ENCODE results near the gene XYLT1.
A peak's percentile ranks its signal among the peaks of the same experiment; 100 is the strongest.
"Not testable (repeated sequence)": the region's sequence is repeated elsewhere in the genome, so short reads cannot be mapped to it uniquely, and the experiment has no call there.

XYLT1 gene

DNA sequence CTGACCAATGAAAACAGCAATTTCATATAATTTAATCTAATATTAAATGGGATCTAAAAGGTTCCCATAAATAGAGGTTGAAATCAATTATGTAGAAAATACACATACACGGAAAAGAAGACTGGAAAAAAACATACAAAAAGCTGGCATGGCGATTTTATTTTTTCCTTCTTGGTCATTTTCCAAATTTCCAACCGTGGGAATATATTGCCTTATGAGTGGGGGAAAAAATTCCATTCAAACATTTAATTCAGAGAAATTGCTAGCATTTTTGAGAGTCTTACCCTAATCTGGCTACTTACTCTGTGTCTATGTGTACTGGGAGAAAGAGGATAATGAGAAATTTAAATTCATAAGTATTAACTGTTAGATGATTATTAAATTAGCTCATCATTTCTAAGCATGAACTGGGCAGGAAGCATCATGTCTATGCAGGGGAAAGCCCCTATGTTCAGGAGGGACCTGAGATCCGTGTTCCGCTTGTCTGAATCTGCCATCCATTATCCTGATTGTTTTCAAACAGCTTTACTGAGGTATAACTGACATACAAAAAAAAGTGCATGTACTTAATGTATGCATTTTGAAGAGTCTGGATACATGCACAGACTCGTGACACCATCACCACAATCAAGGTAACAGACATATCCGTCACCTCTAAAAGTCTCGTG is 145.2 kb downstream of the XYLT1 start:
- FAIRE-seq (no peak), DNase-seq (ENCODE audit: extremely low spot score, insufficient read length, low read depth) (no peak)

DNA sequence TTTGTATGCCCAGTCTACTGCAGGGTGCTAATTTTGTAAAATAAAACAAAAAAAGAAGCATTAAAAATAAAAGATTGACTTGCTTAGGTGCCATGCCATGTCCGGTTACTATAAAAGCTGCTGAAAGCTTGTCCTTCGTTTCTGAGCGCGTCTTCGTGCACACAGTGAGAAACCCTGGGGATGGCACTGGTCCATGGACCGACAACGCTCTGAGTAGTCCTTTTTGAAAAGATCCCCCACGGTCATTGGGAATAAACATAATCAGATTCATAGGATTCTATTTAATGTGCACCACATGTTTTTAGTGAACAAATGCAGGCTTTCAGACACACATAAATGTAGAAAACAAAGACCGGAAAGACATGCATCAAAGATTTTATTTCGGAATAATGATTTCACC is 146.3 kb downstream of the XYLT1 start:
- DNase-seq (ENCODE audit: extremely low spot score, insufficient read length, low read depth) (no peak), FAIRE-seq (no peak)

DNA sequence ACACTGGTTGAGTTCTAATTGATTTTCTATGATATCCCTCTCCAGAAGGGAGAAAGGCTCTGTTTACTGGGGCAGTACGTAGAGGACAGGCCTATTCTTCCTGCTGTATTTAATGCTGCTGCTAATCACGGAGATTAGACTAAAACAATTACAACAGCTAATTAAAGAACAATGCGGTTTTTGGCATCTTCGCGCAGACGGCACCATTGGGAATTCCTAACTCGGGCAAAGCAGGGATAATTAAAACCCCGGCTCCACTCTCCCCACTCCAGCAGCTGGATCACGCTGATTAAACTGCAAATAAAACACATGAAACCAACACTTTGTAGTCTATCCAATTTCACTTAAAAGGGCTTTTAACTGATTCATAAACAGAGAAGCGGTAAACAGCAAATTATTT is 147.6 kb downstream of the XYLT1 start:
- FAIRE-seq (no peak), DNase-seq (ENCODE audit: extremely low spot score, insufficient read length, low read depth) (no peak)

DNA sequence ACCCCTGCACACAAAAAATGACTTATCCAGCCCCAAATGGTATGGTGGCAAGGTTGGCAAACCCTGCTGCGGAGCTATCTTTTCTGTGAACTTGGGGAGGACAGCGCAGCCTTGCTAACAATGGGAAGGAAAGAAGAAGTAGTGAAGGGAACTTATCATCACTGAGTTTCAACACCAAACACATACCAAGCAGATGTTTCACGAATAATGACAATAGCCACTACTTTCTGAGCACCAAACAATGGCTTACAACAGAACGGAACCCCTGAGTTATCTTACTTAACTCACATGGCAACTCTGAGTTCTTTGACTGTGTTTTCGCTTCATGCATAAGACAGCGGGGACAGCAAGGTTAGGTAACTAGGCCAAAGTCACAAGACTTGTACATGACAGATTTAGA is 148.9 kb downstream of the XYLT1 start:
- no peak for FAIRE-seq
- DNase-seq (ENCODE audit: extremely low spot score, insufficient read length, low read depth): no peak

DNA sequence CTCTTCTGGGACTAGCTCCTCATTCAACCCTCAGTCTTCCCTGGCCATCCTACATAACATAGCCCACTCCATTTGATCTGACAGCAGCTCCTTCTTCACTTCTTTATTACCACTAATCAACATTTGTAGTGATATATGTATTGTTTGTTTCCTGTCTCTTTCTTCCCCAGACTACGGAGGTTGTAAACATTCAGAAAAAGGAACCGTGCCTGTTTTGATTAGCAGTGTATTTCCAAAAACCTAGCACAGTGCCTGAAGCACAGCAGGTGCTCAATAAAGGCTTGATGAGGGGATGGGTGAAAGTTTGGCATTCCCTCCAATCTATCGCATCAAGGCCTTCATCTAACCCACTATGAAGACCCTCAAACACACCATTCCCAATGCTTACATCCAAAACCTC is 150.8 kb downstream of the XYLT1 start:
- no peak for FAIRE-seq
- DNase-seq (ENCODE audit: extremely low spot score, insufficient read length, low read depth): no peak

DNA sequence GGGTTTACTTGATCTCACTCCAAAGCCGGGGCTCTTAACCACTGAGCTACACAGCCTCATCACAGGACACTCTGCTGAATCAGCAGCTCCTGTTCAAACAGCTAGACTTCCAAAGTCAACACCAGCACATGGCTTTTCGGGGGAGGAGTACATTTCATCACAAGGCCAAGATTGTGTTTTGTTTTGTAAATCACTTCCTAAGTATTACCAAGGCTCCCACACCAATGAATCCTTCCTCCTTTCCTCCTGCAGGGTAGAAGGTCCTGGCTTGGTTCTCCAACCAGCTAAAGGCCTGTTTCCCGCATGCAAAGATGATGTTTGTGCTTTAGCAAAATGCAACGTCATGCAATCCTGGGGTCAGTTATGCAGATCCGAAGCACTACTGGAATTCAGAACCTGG is 152.5 kb downstream of the XYLT1 start:
- DNase-seq (ENCODE audit: extremely low spot score, insufficient read length, low read depth) (no peak), FAIRE-seq (no peak)

DNA sequence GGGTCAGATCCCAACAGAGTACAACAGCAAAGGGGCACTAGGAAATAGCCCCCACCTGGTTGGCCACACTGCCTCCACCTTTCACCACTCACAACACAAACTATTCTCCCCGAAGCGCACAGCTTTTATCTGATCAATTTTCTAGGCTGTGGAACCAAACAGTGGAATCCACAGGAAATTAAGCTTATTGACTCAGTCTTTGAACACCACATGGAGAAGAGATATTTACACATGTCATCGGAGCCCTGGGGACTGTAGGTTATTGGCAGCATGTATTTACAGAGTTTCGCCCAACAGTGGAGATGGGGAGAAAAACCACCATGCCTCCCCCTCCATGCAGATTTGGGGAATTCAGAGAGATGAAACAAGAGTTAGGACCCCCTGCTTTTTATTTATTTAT is 154.8 kb downstream of the XYLT1 start:
- DNase-seq (ENCODE audit: extremely low spot score, insufficient read length, low read depth) (no peak), FAIRE-seq (no peak)

DNA sequence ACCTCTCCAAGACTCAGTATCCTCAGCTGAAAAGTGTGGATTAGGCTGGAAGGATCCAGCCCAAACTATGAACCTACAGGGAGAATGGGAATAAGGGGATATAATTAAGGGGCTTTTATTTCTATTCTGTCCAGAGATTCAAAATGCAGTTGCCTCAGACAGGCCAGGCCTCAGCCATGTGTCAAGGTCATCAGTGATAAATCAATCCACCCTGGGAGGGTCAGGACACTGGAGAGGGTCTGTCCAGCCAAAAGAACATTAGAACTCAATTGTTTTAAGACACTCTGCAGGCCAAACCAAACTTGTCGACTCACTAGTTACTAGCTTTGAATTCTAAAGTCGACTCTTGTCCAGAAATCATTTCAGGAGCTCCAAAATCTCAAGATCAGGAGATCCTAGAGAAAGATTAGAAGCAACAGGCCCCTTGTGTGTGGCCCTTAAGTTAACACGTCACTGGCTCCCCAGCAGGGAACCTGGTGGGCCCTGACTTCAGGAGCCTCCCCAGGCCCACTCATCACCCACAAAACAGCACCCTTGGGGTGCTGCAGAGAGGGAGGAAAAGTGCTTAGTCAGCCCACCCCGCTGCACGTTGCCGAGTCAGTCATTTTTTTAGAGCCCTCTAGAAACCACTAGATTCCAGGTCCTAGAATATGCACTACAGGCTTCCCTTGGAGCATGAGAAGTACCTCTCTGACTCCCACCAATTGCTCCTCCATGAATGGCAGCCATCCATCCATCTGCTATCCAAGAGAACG is 156.8 kb downstream of the XYLT1 start:
- no peak for DNase-seq (ENCODE audit: extremely low spot score, insufficient read length, low read depth)
- FAIRE-seq: no peak

DNA sequence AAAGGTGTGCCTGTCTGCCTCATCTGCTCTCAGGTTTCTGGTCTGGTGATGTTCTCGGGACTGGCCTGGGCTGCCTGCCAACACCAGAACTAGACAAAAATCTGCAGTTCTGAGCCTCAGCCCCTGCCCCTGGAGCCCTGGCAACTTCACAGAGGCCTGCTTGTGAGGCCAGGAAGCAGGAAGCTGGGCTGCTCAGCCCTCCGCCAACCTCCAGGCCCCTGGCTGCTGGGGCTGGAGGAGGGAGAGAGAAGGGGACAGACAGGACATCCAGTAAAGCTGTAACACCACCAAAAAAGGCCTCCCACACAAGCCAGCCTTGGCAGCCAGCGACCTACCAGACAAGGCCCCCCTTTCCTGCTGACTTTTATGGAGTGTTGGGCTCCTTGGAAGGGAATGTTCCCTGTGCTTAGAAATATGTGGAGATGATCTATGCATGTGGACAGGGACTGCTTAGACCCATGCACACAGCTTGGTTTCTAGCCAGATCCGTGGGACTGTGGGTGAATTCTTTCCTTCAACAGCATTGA is 157.6 kb downstream of the XYLT1 start:
- FAIRE-seq (no peak), DNase-seq (ENCODE audit: extremely low spot score, insufficient read length, low read depth) (no peak)

DNA sequence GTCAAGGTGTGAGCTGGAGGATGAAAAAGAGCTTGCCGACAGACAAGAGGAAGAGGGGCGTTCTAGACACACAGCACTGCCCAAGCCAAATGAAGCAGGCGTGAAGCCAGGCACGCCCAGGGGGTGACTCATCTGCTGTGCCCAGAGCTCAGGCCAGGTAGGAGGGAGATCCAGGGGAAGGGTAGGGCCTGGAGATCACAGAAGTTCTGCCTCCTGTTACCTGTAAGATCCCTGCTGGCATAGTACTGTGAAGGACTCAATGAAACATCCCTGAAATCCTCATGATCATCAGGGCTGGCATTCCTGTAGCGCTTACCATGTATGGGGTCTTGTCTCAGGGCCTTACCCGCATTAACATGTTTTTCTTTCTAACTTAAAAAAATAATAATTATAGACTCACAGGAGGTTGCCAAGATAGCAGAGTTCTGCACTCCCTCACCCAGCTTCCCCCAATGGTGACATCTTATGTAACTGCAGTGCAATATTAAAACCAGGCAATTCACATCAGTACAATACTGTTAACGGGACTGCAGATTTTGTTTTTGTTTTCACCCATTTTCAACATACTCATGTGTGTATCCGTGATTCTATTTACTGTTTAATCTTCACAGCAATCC is 158.6 kb downstream of the XYLT1 start:
- FAIRE-seq: no peak

DNA sequence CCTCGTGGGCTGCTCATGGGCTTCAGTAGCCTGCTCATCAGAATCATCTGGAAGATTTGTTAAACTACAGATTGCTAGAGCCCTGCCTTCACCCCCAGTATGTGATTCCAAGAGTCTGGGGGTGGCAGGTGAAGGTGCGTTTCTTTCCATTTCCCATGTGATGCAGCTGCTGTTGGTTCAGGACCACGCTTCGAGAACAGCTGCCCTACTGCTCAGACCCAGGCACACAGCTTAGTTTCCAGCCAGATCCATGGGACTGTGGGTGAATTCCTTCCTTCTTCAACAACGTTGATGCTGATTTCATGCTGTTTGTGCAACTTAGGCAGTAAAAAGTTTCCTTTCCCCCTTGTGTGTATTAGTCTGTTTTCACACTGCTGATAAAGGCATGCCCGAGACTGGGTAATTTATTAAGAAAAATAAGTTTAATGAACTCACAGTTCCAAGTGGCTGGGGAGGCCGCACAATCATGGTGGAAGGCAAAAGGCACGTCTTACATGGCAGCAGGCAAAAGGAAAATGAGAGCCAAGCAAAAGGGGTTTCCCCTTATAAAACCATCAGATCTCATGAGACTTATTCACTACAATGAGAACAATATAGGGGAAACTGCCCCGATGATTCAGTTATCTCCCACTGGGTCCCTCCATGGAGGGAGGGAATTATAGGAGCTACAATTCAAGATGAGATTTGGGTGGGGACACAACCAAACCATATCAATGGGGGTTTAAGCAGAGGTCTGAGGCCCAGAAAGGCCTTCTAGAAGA is 159.2 kb downstream of the XYLT1 start:
- FAIRE-seq (no peak), DNase-seq (ENCODE audit: extremely low spot score, insufficient read length, low read depth) (no peak)

More for the DNA sequence above, 158.6 kb downstream of the XYLT1 start:
- DNase-seq (ENCODE audit: extremely low spot score, insufficient read length, low read depth): no peak

DNA sequence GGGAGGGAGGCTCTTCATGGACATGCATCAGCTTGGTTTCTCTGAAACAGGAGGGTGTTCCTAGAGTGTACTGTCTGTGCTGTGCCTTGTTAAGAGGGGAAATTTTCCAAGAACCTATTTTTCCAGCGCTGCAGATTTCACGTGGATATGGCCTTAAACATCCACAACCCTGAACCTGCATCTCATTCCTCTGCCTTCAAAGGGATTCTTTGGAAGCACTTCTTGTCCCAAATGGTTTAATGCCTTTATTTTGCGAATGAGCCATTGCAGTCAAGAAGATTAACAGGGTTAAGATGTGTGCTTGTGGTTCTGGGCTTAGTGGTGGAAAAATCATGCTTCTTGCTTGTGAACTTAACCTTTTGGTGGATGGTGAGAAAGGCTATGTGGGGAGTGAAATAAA is 161.2 kb downstream of the XYLT1 start:
- FAIRE-seq: no peak
- no peak for DNase-seq (ENCODE audit: extremely low spot score, insufficient read length, low read depth)

DNA sequence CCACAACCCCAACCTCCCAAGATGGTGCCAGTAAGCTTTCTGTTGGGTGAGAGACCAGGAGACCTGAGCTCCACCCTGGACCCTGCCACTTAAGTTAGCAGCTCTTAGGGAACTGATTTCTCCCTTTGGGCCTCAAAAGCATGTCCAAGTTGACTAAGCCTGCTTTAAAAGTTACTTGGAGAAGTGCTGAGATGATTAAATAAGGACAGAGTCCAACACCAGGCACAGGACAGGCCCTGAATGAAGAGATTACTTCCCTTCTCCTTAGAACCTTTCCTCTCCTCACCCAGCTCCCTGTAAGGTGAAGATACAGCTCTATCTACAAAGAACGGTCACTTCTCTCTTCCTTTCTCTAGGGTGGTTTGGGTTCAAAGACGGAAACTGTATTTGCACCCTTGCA is 162.6 kb downstream of the XYLT1 start:
- DNase-seq (ENCODE audit: extremely low spot score, insufficient read length, low read depth) (no peak), FAIRE-seq (no peak)

DNA sequence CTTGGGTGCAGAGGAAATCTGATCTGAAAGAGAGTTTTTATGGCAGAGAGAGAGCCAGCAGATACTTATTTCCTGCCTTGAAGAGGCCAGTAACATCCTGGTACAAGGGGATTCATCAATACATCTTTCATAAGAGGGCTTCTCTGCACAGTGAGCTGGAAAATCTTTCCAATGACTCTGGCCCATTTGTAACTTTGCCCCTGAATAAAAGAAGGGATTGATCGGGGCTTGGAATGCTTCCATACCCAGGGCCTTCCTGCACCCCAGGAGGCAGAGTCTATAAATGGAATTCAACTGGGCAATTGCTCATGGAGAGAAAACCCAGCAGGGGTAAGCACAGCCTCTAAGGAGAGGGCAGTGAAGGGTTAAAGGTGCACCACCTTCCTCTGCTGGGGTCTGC is 163.3 kb downstream of the XYLT1 start:
- no peak for DNase-seq (ENCODE audit: extremely low spot score, insufficient read length, low read depth)
- no peak for FAIRE-seq

DNA sequence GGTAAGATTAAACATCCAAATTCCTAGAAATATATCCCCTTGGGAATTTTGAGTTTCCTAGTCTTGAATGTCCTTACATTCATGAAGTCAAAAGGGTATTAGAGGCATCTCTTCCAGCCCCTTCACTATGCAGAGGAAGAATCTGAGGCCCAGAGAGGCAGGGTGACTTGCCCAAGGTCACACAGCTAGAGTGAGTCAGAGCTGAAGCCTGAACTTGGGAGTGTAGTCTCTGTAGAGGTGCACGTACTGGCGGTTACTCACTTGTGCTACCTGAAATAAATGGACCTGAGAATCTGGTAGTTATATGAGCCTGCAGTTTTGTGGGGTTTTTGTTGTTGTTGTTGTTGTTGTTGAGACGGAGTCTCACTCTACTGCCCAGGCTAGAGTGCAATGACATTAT is 164.0 kb downstream of the XYLT1 start:
- no peak for FAIRE-seq
- no peak for DNase-seq (ENCODE audit: extremely low spot score, insufficient read length, low read depth)

DNA sequence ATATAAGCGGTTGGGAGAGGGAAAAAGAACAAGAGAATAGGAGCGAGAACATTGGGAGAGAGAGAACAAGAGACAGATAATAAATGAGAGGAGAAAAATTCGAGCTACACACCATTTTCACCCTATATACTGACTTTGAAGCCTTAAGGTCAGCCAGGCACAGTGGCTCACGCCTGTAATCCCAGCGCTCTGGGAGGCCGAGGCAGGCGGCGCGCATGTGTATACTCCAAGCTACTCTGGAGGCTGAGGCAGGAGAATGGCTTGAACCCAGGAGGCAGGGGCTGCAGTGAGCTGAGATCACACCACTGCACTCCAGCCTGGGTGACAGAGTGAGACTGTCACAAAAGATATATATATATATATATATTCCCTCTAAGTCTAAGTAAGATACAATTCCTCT is 164.5 kb downstream of the XYLT1 start:
- not testable (repeated sequence) for FAIRE-seq; DNase-seq (ENCODE audit: extremely low spot score, insufficient read length, low read depth)

DNA sequence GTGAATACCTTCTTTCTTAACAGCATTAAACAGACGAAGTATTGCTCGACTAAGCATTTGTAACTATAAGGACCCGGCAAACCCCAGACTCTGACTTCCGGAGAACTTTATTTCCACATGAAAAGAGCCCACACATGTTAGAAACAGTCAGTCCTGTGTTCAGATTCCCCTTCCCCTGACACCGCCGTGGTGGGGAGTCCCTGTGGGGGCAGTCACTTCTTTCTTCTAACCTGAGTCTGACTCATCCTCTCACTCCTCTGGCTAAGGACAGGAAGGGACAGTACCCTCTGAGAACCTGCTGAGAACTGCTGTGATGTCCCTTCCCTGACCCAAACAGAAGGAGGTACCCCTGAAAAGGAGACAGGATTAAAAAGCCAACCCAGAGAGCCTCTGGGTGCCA is 165.1 kb downstream of the XYLT1 start:
- FAIRE-seq: peak; percentile 52

DNA sequence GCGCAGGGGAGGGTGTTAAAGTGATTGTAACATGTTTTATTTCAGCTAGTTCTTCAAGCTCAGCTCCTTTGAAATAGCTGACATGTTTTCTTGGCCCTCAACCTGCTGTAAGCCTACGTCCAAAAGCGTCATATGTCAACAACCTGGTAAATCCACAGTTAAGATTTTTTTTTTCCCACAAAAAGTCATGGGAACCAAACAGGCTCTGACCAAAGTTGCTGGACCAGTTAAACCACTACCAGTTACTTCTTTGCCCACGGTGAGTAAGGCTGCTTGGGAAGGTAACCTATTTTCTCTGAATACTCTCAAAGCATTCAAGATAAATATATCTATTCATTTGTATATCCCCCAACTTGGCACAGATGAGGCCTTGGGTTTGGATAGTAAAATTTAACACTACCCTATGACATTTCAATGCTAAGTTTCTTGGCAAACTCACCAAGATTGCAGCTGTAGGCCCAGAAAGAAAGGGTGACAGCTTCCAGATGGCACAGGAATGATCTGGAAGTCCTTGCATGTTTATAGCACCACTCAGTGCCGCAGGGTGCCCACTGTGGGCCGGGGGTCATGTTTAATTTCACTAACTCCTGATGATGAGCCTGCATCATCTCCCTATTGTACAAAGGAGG is 166.2 kb downstream of the XYLT1 start:
- FAIRE-seq (no peak), DNase-seq (ENCODE audit: extremely low spot score, insufficient read length, low read depth) (no peak)

More for the DNA sequence above, 165.1 kb downstream of the XYLT1 start:
- DNase-seq (ENCODE audit: extremely low spot score, insufficient read length, low read depth): no peak

DNA sequence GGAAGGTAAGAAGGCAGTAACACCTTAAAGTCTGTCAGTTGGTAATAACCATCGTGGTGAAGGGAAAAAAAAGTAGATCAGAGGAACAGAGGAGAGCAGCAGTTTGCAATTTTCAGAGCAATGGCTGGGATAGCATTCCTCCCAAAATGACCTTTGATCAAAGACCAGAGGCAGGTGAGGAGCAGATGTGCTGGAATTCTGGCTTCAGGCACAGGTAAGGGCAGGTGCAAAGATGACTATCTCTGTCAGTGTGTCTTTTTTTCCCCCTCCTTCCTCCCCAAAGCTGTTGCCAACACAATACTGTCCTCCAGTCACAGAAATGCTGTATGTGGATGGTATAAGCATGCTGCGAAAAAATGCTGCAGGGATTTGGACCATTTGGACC is 166.7 kb downstream of the XYLT1 start:
- FAIRE-seq: no peak
- DNase-seq (ENCODE audit: extremely low spot score, insufficient read length, low read depth): no peak

DNA sequence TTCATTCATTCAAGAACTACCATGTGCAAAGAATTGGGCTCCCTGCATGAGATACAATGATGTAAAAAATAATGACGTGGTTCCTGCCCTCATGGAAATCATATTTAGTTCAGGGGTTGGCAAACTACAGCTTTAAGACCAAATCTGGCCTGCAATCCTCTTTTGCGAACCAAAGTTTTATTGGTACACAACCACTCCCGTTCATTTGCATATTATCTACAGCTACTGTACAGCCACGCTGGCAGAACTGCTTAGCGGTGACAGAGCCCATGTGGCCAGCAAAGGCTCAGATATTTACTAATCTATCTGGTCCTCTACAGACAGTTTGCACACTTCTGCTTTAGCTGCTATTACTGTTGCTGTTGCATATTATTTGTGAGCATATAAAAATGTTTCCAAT is 167.7 kb downstream of the XYLT1 start:
- DNase-seq (ENCODE audit: extremely low spot score, insufficient read length, low read depth): no peak

More for the DNA sequence above, 167.7 kb downstream of the XYLT1 start:
- FAIRE-seq: no peak
